B cell (primary cell): ENCODE data around the gene CA7.

ENCODE experiments used
- EZH2 ChIP-seq: IDR thresholded peaks from 2 replicates; pipeline ENCODE4 v1.6.1; 2012; ENCODE audit warnings: borderline replicate concordance, low read depth, mild to moderate bottlenecking, moderate library complexity, low read length; ENCODE audit not compliant: insufficient read depth, poor library complexity, severe bottlenecking
- TF ChIP-seq, protein P1 (sequence below): fragments of 200-600 bp; IDR thresholded peaks from one replicate; pipeline ENCODE4 v1.8.0; 2022; ENCODE audit warnings: antibody characterized with exemption, mild to moderate bottlenecking

DNA sequence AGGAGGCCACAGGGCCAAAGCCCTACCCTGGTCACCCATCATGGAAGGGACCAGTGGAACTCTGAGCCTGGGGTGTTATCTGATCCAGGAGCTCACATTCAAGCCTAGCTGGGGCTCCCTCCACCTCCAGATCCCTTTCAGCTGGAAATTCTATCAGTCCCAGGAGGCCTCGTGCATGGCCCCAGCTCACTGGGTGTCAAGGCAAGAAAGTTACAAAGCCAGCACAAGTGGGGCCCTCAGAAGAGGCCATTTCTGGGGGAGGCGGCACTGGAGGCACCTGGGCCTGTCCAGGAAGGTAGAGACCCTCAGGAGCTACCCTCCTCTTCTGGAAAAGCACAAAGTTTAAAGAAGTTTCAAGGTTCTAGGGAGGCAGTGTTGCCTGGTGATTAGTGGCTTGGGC lies 4.8 kb downstream of the CA7 start:
- TF ChIP-seq, protein P1, sequence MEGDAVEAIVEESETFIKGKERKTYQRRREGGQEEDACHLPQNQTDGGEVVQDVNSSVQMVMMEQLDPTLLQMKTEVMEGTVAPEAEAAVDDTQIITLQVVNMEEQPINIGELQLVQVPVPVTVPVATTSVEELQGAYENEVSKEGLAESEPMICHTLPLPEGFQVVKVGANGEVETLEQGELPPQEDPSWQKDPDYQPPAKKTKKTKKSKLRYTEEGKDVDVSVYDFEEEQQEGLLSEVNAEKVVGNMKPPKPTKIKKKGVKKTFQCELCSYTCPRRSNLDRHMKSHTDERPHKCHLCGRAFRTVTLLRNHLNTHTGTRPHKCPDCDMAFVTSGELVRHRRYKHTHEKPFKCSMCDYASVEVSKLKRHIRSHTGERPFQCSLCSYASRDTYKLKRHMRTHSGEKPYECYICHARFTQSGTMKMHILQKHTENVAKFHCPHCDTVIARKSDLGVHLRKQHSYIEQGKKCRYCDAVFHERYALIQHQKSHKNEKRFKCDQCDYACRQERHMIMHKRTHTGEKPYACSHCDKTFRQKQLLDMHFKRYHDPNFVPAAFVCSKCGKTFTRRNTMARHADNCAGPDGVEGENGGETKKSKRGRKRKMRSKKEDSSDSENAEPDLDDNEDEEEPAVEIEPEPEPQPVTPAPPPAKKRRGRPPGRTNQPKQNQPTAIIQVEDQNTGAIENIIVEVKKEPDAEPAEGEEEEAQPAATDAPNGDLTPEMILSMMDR = no peak
- TF ChIP-seq EZH2 = no peak
